Activated CD8-positive, alpha-beta memory T cell treated with anti-CD3 and anti-CD28 coated beads, Interleukin-2, amount 50 U/mL, for 4 hours (primary cell): Measurements from ENCODE around the gene MECR.
A peak's percentile ranks its signal among the peaks of the same experiment; 100 is the strongest.
"Not testable (repeated sequence)": the region's sequence is repeated elsewhere in the genome, so short reads cannot be mapped to it uniquely, and the experiment has no call there.

Source experiments
- DNase-seq: peaks from one replicate; pipeline ENCODE4 v3.0.0-alpha.2; 2020

Gene MECR

DNA sequence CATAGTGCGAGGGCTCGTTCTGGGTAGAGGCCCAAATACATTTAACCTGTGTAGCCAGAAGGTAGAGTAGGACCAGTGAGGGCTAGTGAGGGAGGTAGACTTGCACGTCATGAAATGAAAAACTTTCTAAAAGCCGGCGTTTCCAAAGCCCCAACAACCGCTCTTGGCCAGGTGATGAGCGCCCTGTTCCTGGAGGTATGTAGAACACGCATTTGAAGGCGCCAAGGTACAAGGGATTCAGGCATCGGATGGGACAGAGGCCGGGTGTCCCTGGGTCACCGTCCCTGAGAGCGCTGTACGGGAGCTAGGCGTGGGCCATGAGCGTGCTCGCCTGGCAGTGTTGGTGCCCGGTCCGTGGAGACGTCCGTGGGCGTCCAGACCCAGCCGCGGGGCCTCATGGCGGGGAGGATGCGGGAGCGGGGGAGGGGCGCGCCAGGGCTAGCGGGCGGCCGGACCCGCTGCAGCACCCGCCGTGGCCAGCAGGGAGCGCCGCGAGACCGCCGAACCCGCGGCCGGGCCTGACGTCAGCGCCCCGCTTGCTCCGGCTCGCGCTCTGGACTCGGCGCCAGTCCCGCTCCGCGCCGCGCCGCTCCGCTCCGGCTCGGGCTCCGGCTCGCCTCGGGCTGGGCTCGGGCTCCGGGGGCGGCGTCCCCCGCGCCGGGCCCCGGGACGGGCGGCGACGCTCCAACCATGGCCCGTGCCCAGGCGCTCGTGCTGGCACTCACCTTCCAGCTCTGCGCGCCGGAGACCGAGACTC is 5.4 kb upstream of the MECR start, which contains the start of gene PTPRU:
TSS of gene PTPRU (plus strand) at position 568 of the 757 bp plus-strand sequence. CDS start at position 691, 123 bp downstream.
- DNase-seq: peak; percentile 83

DNA sequence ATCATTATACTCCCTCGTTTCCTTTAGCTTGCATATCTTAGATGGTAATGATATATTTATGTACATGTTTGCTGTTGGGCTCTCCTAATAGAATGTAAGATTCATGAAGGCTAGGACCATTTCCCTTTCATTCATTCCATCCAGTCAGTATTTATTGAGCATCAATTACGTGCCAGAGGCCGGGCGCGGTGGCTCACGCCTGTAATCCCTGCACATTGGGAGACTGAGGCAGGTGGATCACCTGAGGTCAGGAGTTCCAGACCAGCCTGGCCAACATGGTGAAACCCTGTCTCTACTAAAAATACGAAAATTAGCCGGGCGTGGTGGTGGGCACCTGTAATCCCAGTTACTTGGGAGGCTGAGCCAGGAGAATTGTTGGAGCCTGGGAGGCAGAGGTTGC is 4.1 kb upstream of the MECR start:
- DNase-seq: not testable (repeated sequence)

DNA sequence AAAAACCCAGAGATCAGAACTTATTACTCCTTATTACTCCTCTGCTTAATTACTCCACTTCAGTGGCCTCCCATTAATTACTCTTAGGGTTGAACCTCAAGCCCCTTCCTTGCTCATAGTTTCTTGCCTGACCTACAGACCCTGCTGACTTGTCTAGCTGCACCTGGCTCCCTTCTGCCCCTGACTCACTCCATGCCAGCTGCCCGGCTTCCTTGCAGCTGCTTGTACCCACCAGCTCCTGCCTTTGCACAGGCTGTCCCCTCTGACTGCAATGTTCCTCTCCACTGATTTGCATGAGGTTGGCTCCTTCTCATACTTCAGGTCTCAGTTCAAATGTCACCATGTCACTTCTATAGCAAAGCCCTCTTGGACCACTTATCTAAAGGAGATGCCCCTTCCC is 3.7 kb upstream of the MECR start:
- no peak for DNase-seq

DNA sequence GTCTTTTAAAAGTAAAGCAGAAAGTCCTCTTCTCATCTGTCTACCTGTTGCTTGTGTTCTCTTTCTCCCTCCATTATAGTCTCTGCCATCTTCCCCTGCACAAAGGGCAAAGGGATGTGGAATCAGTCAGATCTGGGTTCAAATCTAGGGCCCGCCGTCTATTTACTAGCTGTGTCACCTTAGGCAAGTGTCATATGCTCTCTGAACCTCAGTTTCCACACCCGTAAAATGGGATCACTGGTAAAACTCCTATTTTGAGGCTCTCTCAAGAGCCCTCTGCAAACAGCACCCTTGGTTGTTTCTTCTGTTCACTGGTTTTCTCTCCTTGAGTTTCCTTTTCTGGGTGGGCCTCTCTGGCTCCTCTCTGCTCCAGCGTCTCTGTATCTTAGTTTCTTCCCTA is 3.0 kb upstream of the MECR start:
- no peak for DNase-seq

DNA sequence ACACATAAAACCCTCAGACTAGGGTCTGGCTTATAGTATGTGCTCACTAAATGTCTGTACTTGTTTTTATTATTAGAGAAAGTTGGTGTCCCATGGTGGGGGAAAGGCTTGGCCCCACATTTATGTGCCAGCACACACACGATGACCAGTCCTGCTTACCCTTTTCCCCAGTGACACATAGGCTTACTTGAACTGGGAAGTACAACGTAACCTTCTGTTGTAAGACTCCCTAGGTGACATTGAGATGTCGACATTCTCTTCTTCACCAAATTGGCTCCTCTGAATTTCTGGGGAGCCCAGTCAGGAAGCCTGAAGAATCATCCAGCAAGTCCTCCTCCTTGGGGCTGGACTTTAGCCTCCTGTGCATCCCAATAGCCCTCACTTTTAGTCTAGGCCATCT is 1.7 kb upstream of the MECR start:
- no peak for DNase-seq

DNA sequence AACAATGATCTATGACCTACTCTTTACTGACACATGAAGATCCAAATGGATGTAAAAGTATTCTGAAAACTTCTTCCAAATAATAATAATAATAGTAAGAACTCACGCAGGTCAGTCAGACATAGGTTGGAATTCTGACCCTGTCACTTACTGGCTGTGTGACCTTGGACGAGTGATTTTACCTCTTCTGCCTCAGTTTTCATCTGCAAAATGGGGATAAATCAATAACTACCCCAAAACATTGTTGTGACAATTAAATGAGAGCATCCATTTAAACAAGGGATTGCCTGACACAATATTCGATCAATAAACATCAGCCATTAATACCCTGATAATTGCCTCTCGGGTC is 556 bp downstream of the MECR start:
- DNase-seq: no peak

DNA sequence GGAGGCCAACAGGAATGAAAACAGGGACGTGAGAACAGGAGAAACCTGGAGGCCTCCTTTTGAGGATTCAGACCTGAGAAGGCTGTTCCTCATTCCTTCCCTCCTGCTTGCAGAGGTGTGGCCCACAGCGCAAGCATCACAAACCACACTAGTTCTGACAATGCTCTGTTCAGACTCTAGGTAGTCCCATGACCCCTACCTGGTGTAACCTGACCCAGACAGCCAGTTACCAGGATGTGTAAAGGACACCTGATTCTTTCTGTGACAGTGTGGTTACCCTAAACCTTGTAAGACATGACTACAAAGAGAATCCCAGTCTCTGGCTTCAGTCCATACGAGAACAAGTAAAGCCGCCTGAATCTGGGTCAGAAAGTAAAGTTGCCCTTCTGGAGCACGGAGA is 3.2 kb downstream of the MECR start:
- no peak for DNase-seq

DNA sequence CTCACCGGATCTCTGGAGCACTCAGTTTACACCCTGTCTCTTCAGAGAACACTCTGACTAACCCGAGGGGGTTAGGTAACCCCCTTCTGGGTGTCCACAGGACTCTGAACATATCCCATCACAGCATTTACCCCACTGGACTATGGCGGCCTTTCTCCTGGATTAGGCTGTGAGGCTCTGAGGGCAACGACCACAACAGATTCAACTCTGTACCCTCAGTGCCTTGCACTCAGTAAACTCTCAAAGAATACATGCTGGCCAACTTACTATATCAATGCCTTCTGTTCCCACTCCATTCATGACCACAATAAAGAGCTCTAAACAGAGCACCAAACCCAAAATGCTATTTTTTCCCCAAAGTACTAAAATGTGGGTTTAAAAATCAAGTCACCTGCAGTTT is 5.4 kb downstream of the MECR start:
- DNase-seq: no peak

DNA sequence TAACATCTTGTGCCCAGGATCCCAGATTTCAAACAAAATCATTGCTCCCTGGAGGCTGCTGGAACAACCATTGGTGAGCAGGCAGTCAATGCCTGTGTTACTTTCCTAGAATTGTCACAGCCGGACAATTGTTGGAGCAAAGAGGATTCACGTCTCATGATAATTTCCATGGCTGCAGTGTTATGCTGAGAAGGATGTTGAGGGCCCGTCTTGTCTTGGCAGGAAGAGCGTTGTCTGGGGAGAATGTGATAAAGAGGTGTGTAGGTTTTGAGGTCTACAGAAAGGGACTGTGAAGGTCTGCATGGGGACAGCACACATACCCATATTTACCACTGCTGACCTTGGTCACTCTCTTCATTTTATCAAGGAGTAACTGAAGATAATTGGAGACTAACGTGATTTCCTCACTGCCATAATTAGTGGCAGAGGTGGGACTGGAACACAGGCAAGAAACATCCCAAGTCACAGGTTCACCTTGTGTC is 6.3 kb downstream of the MECR start:
- DNase-seq: no peak

DNA sequence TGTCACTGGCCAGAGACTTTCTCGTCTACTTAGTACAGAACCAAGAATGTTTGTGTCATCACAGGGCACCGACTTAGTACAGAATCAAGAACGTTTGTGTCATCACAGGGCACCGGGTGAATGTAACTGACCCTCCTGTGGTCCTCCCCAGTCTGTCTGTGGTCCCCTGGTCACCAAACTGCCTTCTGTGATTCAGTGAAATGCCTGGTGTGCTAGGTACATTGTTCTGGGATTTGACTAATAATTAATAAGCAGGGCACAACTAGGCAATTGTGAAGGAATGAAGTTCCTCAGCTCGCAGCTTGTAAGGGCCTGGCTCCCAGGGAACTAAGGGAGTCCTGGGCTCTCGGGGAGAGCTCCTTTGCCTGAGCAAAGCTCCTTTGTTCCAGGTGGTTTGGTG is 7.2 kb downstream of the MECR start:
- no peak for DNase-seq

DNA sequence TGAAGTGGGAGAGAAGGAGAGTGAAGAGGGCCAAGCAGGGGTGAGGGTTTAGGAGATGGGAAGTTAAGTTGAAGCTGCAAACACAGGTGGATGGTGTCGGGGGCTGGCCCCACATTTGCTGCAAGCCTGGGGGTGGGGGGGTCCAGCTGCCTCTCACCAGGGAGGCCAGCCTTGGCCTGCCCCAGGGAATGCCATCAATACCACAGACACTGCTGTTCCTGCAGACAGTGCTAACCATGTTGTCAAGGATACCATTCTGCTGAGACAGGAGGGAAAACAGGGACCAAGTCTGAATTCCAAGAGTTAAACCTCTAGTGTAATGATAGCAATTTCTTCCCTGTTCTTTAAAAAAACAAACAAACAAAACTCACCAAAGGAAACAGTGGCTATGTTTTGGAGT is 8.0 kb downstream of the MECR start:
- DNase-seq: no peak

DNA sequence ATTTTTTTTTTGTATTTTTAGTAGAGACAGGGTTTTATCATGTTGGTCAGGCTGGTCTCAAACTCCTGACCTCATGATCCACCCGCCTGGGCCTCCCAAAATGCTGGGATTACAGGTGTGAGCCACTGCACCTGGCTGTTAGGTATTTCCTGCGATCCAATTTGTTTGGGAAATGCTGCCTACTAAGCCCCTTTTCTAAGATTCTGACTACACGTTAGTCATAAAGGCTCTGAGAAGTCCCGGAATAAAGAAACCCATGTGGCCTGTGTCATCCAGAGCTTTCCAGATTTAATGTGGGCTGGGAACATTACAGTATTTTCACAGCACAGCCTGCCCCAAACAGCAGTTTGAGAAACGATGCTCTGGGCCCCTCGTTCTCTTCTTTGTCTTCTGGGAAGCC is 8.5 kb downstream of the MECR start:
- DNase-seq: not testable (repeated sequence)

DNA sequence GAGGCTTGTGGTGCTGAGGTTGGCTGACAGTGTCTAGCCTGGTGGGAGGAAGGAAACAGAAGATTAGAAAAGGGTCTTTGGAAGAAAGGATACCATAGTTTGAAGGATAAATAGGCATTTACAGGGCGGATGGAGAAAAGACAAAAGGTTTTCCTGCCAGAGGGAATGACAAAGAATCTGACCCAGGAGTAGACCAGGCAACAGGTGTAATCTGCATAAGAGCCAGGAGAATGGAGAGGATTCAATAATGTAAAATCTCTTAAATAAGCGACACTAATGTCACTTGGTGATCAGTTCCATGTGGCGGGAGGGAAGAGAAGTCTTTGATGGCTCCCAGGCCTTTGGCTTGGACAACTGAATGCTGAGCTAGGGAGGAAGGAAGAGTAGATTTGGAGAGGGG is 9.4 kb downstream of the MECR start:
- no peak for DNase-seq

DNA sequence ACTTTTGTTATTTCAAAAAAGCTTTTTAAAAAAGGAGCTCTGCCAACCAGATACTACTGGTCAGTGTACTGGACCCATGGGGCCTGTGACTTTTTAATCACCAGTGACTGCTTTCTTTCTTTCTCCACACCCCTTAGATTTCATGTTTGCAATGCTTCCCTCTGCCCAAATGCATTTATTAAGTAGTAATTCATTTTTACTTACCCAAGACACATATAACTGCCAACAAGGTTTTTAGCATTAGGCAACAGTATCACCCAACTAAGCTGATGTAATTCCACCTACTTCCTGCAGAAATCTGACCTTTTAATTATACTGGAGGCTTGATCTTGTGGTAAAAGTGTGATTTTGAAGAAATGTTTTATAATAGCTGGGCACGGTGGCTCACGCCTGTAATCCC is 12.5 kb downstream of the MECR start:
- no peak for DNase-seq

DNA sequence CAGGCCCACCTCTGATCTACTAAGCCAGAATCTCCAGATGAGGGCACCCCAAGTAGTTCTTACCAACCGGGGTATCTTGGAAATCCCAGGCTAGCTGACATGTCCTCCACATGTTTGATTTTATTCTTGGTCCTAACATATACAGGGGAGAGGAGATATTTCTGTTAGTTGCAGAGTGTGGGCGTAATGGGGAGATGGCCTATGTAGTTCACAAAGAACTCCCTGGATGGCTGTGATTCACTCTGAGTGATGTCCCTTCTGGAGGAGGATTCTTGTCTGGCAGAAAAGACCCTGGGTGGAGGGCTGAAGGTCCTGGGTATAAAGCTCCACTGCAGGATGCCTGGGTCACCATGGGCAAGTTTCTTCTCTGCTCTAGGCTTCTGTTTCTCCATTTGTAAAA is 13.1 kb downstream of the MECR start:
- DNase-seq: no peak

DNA sequence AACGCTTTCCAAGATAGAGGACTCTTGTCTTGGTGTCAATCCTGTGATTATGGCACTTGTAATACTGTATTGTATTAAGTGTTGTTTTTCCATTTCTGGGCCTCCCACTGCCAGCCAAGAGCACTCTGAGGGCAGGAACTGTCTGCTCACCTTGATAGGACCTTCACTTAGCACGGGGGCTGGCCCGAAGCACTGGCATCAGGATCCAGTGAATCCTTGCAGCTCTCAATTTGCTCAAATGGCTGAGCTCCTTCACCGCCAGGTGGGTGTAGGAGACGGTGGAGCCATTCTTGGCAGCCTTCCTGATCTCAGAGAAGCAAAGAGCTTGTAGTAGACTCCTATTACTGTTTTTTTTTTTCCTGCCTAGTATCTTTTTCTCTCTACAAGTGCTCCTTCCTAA is 17.7 kb downstream of the MECR start:
- DNase-seq: no peak

DNA sequence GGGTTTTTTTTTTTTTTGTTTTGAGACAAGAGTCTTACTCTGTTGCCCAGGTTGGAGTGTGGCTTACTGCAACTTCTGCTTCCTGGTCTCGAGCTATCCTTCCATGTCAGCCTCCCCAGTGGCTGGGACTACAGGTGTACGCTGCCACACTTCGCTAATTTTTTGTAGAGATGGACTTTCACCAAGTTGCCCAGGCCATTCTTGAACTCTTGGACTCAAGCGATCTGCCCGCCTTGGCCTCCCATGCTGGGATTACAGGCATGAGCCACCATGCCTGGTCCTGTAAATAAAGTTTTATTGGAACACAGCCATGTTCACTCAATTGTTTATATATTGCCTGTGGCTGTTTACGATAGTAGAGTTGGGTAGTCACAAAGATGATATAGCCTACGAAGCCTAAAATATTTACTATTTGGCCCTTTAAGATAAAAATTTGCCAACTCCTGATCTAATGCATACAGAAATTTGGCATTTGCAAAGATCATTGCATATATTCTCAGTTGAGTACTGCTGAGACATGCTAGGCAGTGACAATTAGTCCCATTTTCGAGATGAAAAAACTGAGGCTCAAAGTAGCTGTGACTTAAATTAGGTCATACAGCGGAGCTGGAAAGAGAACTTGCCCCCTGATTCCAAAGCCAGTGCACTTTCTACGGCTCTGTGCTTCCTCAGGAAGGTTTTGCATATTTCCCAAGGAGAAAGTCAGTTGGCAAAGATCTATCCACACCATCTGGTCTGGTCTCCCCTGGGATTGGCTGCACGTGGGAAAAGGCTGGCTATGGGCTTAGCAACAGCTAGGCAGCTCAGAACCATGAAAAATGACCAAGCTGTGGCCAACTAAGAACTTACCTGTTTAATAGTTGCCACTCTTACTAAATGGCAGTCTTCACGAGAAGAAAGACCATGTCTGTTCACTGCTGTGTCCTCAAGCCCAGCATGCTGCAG is 19.4 kb downstream of the MECR start:
- no peak for DNase-seq

DNA sequence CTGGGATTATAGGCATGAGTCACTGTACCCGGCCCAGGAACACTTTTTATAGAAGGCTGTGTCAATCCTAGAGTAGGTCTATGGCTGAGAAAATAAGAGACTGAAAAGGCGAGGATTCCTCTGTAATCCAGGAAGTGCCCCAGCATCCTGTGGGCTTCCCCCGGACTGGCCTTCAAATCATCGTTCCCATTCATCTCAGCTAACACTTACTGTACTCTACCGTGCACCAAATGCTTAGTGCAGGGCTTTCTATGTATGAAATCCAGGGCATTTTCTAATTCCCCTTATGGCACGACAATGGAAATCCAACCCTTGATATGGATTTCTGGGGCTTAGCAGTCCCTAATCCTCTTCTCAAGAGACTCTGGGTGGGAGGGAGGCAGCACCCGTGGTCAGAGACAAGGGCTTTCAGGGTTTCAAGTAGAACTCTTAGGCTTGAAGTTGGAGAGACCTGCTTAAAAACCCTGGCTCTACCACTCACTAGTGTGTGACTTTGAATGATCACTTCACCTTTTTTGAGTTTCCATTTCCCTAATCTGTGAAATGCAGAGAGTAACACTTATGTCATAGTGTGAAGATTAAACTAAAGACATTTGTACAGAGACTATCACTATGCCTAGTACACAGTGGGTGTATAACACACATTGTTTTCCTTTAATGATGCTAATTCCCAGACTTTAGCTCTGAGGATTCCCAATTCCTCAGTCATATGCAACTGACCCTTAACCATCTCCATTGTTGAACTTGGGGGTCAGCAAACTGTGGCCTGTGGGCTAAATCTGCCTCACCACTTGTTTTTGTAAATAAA is 20.3 kb downstream of the MECR start:
- no peak for DNase-seq

DNA sequence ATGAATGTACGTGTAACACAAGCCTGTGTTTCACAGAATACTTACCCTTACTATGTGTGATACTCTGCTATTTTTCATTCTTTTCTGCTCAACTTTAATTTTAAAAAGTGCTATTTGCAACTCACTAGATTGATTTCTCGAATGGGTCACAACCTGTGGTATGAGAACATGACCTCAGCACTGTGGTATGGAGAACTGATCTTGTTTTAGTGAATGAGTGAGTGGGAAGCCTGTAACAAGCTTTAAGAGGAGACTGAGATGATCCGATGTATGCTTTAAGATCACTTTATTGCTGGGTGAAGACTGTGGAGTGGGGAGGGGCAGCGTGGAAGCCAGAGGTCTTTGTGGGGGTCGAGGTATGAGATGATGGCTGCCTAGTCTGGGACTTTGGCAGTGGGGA is 21.6 kb downstream of the MECR start:
- DNase-seq: no peak

DNA sequence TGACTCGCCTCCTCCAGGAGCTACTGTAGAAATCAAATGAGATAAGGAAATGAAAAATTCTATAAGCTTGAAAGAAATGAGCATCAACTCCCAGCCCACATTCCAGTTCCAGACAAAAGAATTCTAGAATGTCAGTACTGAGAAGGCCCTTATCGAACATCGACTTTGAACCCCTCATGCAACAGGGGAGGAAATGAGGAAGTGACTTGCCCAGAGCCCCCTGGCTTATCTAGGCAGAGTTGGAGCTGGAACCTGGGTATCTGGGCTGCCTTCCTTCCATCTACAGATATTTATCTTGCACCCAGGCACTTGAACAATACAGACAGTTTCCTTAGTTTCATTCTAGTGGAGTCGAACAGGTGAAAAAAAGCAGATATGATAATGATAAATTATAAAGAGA is 22.3 kb downstream of the MECR start:
- no peak for DNase-seq

DNA sequence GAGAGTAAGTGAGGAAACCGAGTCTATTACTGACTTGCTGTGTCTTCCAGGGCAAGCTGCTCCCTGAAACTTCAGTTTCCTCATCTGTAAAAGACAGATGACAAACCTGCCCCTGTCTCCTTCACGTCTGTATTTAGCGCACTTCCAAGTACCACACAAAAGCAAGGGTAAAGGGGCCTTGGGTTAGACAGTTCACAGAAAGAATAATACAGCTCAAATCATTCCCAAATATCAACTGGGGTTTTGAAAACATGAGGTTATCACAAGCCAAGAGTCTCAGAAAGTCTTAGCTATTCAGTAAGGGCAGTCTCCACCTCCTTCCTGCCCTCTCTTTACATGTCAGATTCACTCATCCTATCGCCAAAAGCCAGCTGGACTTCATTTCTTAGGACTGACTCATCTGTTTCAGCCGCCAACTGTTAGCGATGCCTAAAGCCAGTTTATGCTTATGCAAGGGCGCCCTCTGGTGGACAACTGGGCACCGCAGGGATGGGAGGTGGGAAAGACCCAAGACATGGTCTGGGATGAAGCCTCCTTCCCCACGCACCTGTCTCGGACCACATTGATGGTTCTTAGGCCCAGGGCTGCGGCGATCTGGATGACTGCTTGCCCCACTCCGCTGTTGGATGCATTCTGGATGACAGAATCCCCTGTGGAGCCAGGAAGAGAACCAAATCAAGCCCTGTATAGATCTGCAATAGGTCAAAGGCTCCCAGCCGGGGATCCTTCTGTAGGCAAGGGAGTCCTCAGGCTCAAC is 28.0 kb downstream of the MECR start:
- peak; percentile 91 for DNase-seq

DNA sequence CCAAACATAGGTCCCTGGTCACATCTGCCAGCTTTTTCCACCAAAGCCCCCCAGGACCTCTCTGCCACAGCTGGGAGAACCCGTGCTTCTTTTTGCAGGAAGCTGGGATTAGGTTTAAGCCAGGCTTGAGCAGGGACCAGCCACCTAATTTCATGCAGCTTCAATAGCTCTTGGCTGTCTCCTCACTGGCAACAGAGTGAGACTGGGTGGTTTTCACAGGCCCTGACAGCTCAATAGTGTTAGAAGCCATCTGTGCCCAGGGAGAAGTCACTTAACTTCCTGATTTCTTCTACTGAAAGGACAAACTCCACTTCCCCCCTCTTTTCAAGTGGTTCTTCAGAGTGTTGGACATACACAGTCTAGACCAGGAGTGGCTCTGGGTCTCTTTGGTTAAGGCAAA is 28.7 kb downstream of the MECR start:
- DNase-seq: no peak
